HL-60 (cell line): ENCODE measurements around the gene ABCA4.

Experiments used
- DNase-seq, 2 experiments: peaks; one replicate each; pipeline ENCODE4 v3.0.0-alpha.2; 2010 to 2020; ENCODE audit warnings: low read depth in 1 of 2, low spot score in 1 of 2
- H3K27ac ChIP-seq: fragments of 250-450 bp; sonication (Bioruptor Pico); replicated peaks from 2 replicates; pipeline ENCODE4 v1.5.1; 2020; ENCODE audit warnings: mild to moderate bottlenecking, moderate library complexity
- H3K27me3 ChIP-seq: fragments of 250-450 bp; sonication (Bioruptor Pico); 2 replicates; pipeline ENCODE4 v1.5.1; 2021; ENCODE audit warnings: mild to moderate bottlenecking, moderate library complexity; ENCODE audit not compliant: insufficient read depth, poor library complexity, severe bottlenecking
- H3K4me3 ChIP-seq: replicated peaks from 2 replicates; pipeline ENCODE4 v1.5.1; 2011; ENCODE audit warnings: mild to moderate bottlenecking, control low read depth, low read length; ENCODE audit not compliant: insufficient read depth
- GABPA ChIP-seq: IDR thresholded peaks from 2 replicates; pipeline ENCODE4 v1.6.1; 2012; ENCODE audit warnings: low read depth
- POLR2AphosphoS5 ChIP-seq: IDR thresholded peaks from 2 replicates; pipeline ENCODE4 v1.6.1; 2012; ENCODE audit warnings: low read depth
- SPI1 ChIP-seq: IDR thresholded peaks from 2 replicates; pipeline ENCODE4 v1.6.1; 2012; ENCODE audit warnings: low read depth, mild to moderate bottlenecking, borderline replicate concordance
- TF ChIP-seq, protein P1 (sequence below): IDR thresholded peaks from one replicate; pipeline ENCODE4 v1.5.1; 2011; ENCODE audit warnings: low read length, control low read depth, inconsistent platforms; ENCODE audit not compliant: insufficient read depth
- TF ChIP-seq, protein P2 (sequence below): IDR thresholded peaks from 2 replicates; pipeline ENCODE4 v1.6.1; 2012; ENCODE audit warnings: low read depth; ENCODE audit not compliant: insufficient replicate concordance

Gene ABCA4

DNA sequence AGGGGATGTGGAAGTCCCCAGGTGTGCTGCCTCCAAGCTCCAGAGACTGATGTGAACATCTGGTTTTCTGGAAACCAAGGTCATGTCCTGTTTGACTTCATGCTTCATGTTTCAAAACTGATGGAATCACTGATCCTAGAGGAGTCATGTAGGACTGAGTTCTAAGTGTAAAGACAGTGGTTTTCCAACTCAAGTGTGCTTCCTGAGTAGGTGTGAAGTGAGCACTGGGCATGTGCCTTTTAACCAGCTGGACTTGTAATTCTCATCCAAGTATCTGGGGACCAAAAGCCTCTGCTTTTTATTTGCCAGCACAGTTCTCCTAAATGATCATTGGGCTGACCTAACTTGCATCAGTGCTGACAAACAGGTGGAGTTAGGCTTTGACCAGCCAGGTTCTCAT is 36.9 kb downstream of the ABCA4 start:
- no peak for DNase-seq
- TF ChIP-seq POLR2AphosphoS5, result no peak
- TF ChIP-seq, protein P1, sequence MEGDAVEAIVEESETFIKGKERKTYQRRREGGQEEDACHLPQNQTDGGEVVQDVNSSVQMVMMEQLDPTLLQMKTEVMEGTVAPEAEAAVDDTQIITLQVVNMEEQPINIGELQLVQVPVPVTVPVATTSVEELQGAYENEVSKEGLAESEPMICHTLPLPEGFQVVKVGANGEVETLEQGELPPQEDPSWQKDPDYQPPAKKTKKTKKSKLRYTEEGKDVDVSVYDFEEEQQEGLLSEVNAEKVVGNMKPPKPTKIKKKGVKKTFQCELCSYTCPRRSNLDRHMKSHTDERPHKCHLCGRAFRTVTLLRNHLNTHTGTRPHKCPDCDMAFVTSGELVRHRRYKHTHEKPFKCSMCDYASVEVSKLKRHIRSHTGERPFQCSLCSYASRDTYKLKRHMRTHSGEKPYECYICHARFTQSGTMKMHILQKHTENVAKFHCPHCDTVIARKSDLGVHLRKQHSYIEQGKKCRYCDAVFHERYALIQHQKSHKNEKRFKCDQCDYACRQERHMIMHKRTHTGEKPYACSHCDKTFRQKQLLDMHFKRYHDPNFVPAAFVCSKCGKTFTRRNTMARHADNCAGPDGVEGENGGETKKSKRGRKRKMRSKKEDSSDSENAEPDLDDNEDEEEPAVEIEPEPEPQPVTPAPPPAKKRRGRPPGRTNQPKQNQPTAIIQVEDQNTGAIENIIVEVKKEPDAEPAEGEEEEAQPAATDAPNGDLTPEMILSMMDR, result no peak
- TF ChIP-seq SPI1, result no peak
- TF ChIP-seq, protein P2, sequence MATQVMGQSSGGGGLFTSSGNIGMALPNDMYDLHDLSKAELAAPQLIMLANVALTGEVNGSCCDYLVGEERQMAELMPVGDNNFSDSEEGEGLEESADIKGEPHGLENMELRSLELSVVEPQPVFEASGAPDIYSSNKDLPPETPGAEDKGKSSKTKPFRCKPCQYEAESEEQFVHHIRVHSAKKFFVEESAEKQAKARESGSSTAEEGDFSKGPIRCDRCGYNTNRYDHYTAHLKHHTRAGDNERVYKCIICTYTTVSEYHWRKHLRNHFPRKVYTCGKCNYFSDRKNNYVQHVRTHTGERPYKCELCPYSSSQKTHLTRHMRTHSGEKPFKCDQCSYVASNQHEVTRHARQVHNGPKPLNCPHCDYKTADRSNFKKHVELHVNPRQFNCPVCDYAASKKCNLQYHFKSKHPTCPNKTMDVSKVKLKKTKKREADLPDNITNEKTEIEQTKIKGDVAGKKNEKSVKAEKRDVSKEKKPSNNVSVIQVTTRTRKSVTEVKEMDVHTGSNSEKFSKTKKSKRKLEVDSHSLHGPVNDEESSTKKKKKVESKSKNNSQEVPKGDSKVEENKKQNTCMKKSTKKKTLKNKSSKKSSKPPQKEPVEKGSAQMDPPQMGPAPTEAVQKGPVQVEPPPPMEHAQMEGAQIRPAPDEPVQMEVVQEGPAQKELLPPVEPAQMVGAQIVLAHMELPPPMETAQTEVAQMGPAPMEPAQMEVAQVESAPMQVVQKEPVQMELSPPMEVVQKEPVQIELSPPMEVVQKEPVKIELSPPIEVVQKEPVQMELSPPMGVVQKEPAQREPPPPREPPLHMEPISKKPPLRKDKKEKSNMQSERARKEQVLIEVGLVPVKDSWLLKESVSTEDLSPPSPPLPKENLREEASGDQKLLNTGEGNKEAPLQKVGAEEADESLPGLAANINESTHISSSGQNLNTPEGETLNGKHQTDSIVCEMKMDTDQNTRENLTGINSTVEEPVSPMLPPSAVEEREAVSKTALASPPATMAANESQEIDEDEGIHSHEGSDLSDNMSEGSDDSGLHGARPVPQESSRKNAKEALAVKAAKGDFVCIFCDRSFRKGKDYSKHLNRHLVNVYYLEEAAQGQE, result no peak
- TF ChIP-seq GABPA, result no peak
- Histone ChIP-seq H3K27ac (no peak overlapping the region), H3K27me3 (peaks cover 8% of the 10 kb centered on the region), H3K4me3 (no peak overlapping the region)

DNA sequence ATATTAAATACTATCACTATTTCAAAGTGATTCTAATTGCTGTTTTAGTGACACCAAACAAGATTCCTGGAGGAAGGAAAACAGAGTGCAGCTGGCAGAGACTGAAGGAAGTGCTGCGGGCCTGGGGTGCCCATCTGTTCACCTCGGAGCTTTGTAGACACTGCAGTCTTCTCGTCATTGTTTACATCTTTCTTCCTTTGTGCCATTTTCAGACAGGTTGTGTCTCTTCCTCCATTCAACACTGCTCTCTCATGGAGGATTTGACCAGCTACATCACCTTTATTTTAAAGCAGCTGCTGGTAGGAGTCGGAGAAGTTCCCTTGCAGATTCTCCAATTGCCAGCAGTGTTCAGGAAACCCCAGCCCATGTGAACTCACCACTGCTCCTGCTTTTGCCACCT is 37.3 kb downstream of the ABCA4 start:
- no peak overlapping the region for H3K4me3 ChIP-seq
- DNase-seq, result no peak
- no peak overlapping the region for H3K27ac ChIP-seq
- TF ChIP-seq, protein P2, result no peak
- TF ChIP-seq, protein P1, result no peak
- TF ChIP-seq POLR2AphosphoS5 (no peak), SPI1 (no peak), GABPA (no peak)
- peaks cover 8% of the 10 kb centered on the region for H3K27me3 ChIP-seq

DNA sequence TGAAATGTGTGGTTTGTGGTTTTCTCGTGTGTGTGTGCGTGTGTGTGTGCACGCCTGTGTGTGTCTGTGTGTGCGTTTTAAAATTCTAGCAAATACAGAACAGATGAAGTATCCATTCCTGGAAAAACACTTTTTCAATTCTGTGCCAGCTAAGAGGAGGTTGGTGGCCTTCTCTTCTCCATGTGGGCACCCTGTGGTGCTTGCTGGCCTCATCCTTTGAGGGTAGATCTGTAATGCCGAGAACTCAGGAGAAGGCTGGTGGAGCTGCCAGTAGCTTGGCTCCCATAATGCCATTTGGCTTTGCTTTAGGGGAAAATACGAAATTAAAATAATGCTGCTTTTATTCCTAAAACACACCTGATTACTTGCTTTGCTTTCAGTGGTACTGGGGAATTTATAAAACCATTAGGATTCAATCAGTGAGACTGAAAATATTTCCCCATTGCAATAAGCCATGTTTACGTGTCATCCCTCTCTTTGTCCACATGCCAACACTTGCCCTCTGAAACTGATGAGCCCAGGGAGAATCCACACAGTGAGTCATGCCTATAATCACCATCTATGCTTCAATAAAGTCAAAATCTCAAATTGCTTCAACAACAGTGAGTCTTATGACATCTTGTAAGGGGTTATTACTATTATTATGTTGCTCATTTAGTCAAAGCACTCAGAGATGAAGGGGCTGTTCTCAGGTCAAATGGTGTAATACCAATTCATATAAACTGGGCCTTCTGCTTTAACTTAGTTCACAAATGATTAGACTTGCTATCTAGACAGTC is 39.2 kb downstream of the ABCA4 start:
- TF ChIP-seq POLR2AphosphoS5 (no peak), GABPA (no peak)
- TF ChIP-seq, protein P1, result no peak
- TF ChIP-seq, protein P2, result no peak
- no peak for DNase-seq
- no peak overlapping the region for H3K27ac ChIP-seq

More for the DNA sequence above, 39.2 kb downstream of the ABCA4 start:
- peaks cover 8% of the 10 kb centered on the region for H3K27me3 ChIP-seq
- no peak overlapping the region for H3K4me3 ChIP-seq
